ENCODE data around the gene ZMIZ1. TPM values are rescaled to one million over a fixed set of nuclear protein-coding genes. Genes with fewer than 3 reads are reported as not detected.

Gene ZMIZ1
- total and polyA plus RNA-seq, 2 experiments from 2014 or later = 9.2 to 30.9 TPM

- TF ChIP-seq EZH2phosphoT487 (IDR thresholded peaks at IDR 0.05; ENCODE audit: unreplicated experiment) (no peak), CREB1 (CRISPR knock-in tag; IDR thresholded peaks at IDR 0.05; ENCODE audit: low read depth) (no peak), ZNF331 (CRISPR knock-in tag; IDR thresholded peaks at IDR 0.05; ENCODE audit: low read depth) (no peak), NANOG (IDR thresholded peaks at IDR 0.05; ENCODE audit: borderline replicate concordance) (no peak), ETS1 (IDR thresholded peaks at IDR 0.05) (no peak), EZH2 (IDR thresholded peaks at IDR 0.05; ENCODE audit: low read depth, unreplicated experiment) (no peak), JUNB (IDR thresholded peaks at IDR 0.05; ENCODE audit: unreplicated experiment) (no peak)
Observed at GRCh38 chr10:79339266-79339665, 270.5 kb downstream of the ZMIZ1 start (continued).

GRCh38 chr10:79340646-79341244, 272.0 kb downstream of the ZMIZ1 start:
- Histone ChIP-seq H3K27me3 (ENCODE audit: insufficient read depth) (no peaks in the 10 kb centered on the region), H3K9me2 (ENCODE audit: insufficient read depth) (no peaks in the 10 kb centered on the region), H3K4me2 (no peak overlapping the region), H3K27ac (ENCODE audit: low read depth) (no peak overlapping the region), H3F3A (replicated peaks; ENCODE audit: low read depth) (no peaks in the 10 kb centered on the region), H3K4me3 (no peak overlapping the region), H3K36me3 (ENCODE audit: insufficient read depth) (no peaks in the 10 kb centered on the region), H3K4me1 (ENCODE audit: insufficient read depth) (no peaks in the 10 kb centered on the region), H4K20me1 (replicated peaks; ENCODE audit: insufficient read depth) (no peaks in the 10 kb centered on the region), H3K79me2 (replicated peaks; ENCODE audit: insufficient read depth) (no peaks in the 10 kb centered on the region), H2AFZ (no peak overlapping the region)
- H3K36me3 Mint-ChIP-seq (ENCODE audit: low read depth) = no peaks in the 10 kb centered on the region; the same call in 2 of the 3 replicates
- no peak for ATAC-seq
- no peak overlapping the region for H3K27ac Mint-ChIP-seq
- peaks cover 5% of the 10 kb centered on the region for H3K4me1 Mint-ChIP-seq
- peaks cover 12% of the 10 kb centered on the region for H3K27me3 Mint-ChIP-seq (ENCODE audit: insufficient read depth, low read depth, poor library complexity)
- peaks cover 3% of the 10 kb centered on the region; the same call in 2 of the 3 replicates for H3K9me3 Mint-ChIP-seq
- DNase-seq (ENCODE audit: low spot score) = no peak
- H3K4me3 Mint-ChIP-seq = no peak overlapping the region
- TF ChIP-seq NANOG (IDR thresholded peaks at IDR 0.05; ENCODE audit: borderline replicate concordance) (no peak), POLR2AphosphoS5 (IDR thresholded peaks at IDR 0.05; ENCODE audit: low read depth) (no peak), ZNF114 (CRISPR knock-in tag; IDR thresholded peaks at IDR 0.05) (no peak), EZH2phosphoT487 (IDR thresholded peaks at IDR 0.05; ENCODE audit: unreplicated experiment) (no peak), CTCF (conservative IDR thresholded peaks at IDR 0.05; ENCODE audit: low read depth in 2 of 2) (no peak), EZH2 (IDR thresholded peaks at IDR 0.05; ENCODE audit: low read depth, unreplicated experiment) (no peak), JUNB (IDR thresholded peaks at IDR 0.05; ENCODE audit: unreplicated experiment) (no peak), CREB1 (CRISPR knock-in tag; IDR thresholded peaks at IDR 0.05; ENCODE audit: low read depth) (no peak), REST (IDR thresholded peaks at IDR 0.05; ENCODE audit: unreplicated experiment) (no peak), ETS1 (IDR thresholded peaks at IDR 0.05) (no peak)

Measured in GM23338 (cell line).